A673 (cell line): Measurements from ENCODE around the gene IVNS1ABP.

Source experiments
- EZH2 ChIP-seq: fragments of 200-600 bp; sonication (generic); IDR thresholded peaks from 2 replicates; pipeline ENCODE4 v1.6.1; 2017; ENCODE audit warnings: borderline replicate concordance, low read depth, mild to moderate bottlenecking, mixed read lengths, antibody characterized with exemption, low read length; ENCODE audit not compliant: poor library complexity, severe bottlenecking
- TF ChIP-seq, protein P1 (sequence below): fragments of 300-800, 200-600 bp; sonication (generic); conservative IDR thresholded peaks from 2 replicates; pipeline ENCODE4 v1.5.1; 2017; ENCODE audit warnings: low read depth, mild to moderate bottlenecking, antibody characterized with exemption, low read length, moderate library complexity, mixed read lengths

DNA sequence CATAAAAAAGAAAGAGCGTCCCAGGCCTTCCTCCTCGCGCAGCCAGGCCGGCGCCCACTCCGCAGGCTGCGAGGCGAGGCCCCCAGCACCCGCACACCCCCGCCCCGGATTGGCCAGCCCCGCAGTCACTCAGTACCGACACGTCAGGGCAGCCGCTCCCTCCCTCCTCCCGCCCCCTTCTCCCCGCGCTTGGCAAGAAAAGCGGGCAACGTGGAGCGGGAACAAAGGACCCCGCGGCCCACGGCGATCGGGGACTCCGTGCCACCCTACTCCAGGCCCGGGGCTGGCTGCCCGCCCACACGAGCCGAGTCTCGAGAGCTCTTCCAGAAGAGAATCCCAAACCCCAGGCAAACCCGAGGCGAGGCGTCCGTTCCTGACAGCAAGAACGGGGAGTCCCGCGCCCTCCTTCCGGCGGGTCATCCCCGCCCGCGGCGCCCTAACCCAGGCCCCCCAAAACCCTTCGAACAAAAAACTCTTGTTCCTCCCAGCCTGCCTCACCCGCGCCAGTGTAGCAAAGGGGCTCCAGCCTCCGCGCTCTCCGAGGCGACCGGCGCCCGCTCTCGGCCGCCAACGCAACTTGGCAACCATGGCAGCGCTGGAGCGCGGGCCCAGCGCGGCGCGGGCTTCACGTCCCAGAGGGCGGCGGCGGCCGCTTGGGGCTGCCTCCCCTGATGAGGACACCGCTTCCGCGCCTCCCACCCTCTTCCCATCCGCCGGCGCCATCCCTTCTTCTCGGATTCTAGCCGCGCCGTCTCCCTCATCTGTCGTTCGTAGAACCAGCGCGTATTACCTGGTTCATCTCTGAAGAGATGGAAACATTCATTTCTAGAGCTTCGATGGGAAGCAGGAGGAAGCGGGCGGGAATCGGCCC is 645 bp downstream of the IVNS1ABP start:
- TF ChIP-seq, protein P1, sequence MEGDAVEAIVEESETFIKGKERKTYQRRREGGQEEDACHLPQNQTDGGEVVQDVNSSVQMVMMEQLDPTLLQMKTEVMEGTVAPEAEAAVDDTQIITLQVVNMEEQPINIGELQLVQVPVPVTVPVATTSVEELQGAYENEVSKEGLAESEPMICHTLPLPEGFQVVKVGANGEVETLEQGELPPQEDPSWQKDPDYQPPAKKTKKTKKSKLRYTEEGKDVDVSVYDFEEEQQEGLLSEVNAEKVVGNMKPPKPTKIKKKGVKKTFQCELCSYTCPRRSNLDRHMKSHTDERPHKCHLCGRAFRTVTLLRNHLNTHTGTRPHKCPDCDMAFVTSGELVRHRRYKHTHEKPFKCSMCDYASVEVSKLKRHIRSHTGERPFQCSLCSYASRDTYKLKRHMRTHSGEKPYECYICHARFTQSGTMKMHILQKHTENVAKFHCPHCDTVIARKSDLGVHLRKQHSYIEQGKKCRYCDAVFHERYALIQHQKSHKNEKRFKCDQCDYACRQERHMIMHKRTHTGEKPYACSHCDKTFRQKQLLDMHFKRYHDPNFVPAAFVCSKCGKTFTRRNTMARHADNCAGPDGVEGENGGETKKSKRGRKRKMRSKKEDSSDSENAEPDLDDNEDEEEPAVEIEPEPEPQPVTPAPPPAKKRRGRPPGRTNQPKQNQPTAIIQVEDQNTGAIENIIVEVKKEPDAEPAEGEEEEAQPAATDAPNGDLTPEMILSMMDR, result no peak; the same call in 1 of the 2 replicates
- TF ChIP-seq EZH2, result no peak
